ENCODE results near the gene MAP3K6. TPM values are rescaled to one million over a fixed set of nuclear protein-coding genes. Genes with fewer than 3 reads are reported as not detected.

MAP3K6 gene
- total RNA-seq, 1 donor from 2014 or later, result 1.1 TPM

DNA sequence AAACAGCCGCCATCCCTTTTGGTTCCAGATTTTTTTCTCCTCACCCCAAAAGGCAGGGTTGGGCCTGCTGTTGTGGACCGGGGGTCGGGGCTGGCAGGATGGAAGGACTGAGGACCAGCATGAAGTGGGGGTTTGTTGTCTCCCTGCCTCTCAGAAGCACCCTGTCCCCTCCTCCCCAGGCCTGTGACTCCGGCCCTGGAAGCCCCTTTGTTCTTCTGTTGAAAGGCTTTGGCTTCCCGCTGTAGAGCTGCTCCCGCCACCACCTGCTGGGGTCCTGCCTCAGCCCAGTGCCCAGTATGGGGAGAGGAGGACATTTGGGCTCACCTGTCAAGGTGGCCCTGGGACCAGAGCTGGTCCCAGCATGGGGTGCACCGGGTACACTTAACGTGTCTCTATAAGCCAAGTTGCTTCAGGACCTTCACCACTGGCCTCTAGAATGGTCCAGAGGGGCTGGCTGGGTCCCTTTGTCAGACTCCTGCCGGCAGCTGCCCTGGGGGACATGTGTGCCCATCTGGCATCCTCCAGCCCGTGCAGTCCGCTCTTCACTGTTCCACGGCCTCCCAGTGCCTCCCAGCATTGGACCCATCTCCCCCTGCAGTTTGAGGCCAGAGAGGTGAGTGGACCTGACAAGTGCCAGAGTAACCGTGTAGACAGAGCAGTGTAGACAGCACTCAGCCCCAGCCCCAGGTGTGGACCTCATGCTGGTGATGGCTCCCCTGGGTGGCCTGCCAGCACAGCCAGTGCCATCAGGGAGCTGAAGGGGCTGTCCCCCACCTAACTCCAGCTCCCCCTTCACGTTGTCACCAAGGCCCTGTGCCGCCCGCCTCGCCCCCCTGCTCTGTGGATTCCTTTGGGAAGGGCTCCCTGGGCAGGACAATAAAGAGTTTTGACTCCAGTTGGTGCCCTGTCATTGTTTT lies 31.0 kb downstream of the MAP3K6 start:
- peaks cover 5% of the 10 kb centered on the region for H3K36me3 Mint-ChIP-seq (ENCODE audit: insufficient read depth)
- no peaks in the 10 kb centered on the region for H3K4me1 Mint-ChIP-seq (ENCODE audit: low read depth)
- no peaks in the 10 kb centered on the region for H3K27me3 Mint-ChIP-seq
- no peak overlapping the region for H3K27ac Mint-ChIP-seq
- DNase-seq (ENCODE audit: low spot score, unreplicated experiment), result no peak
- TF ChIP-seq, protein P1, sequence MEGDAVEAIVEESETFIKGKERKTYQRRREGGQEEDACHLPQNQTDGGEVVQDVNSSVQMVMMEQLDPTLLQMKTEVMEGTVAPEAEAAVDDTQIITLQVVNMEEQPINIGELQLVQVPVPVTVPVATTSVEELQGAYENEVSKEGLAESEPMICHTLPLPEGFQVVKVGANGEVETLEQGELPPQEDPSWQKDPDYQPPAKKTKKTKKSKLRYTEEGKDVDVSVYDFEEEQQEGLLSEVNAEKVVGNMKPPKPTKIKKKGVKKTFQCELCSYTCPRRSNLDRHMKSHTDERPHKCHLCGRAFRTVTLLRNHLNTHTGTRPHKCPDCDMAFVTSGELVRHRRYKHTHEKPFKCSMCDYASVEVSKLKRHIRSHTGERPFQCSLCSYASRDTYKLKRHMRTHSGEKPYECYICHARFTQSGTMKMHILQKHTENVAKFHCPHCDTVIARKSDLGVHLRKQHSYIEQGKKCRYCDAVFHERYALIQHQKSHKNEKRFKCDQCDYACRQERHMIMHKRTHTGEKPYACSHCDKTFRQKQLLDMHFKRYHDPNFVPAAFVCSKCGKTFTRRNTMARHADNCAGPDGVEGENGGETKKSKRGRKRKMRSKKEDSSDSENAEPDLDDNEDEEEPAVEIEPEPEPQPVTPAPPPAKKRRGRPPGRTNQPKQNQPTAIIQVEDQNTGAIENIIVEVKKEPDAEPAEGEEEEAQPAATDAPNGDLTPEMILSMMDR (IDR thresholded peaks at IDR 0.05; ENCODE audit: unreplicated experiment), result no peak
- H3K4me3 Mint-ChIP-seq (ENCODE audit: low read depth), result no peak overlapping the region
- H3K9me3 Mint-ChIP-seq (ENCODE audit: low read depth), result no peaks in the 10 kb centered on the region

DNA sequence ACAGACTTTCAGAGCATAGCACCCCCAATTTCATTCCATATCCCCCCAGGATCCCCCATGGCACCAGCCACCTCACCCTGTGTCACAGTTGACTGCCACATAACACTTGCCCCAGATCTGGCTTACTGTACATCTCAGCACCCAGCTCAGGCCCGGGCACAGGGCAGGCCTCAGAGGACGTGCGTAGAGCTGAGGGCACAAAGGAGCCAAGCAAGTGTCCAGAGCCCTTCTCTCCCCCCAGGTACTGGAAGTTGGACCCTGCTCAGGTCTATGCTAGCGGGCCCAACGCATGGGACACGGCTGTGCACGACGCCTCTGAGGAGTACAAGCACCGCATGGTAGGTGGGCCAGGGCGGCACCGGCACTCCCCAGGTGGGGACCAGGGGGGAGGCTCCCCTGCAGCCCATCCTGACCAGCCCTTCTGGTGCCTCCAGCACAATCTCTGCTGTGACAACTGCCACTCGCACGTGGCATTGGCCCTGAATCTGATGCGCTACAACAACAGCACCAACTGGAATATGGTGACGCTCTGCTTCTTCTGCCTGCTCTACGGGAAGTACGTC lies 33.0 kb downstream of the MAP3K6 start:
- H3K9me3 Mint-ChIP-seq (ENCODE audit: low read depth), result no peaks in the 10 kb centered on the region
- H3K4me1 Mint-ChIP-seq (ENCODE audit: low read depth), result no peaks in the 10 kb centered on the region
- H3K27me3 Mint-ChIP-seq, result no peaks in the 10 kb centered on the region
- TF ChIP-seq, protein P1 (IDR thresholded peaks at IDR 0.05; ENCODE audit: unreplicated experiment), result no peak
- peaks cover 1% of the 10 kb centered on the region for H3K36me3 Mint-ChIP-seq (ENCODE audit: insufficient read depth)
- no peak overlapping the region for H3K4me3 Mint-ChIP-seq (ENCODE audit: low read depth)
- DNase-seq (ENCODE audit: low spot score, unreplicated experiment), result no peak
- no peak overlapping the region for H3K27ac Mint-ChIP-seq

GRCh38 chr1:27332536-27333281 lies 34.1 kb downstream of the MAP3K6 start:
- Mint-ChIP-seq H3K9me3 (ENCODE audit: low read depth) (no peaks in the 10 kb centered on the region), H3K27ac (peak overlapping the region; percentile 13), H3K27me3 (no peaks in the 10 kb centered on the region), H3K36me3 (ENCODE audit: insufficient read depth) (peaks cover 4% of the 10 kb centered on the region), H3K4me3 (ENCODE audit: low read depth) (no peak overlapping the region), H3K4me1 (ENCODE audit: low read depth) (no peaks in the 10 kb centered on the region)
- DNase-seq (ENCODE audit: low spot score, unreplicated experiment), result peak; percentile 45
- TF ChIP-seq, protein P1 (IDR thresholded peaks at IDR 0.05; ENCODE audit: unreplicated experiment), result peak; percentile 77

GRCh38 chr1:27331922-27332321 lies 34.8 kb downstream of the MAP3K6 start:
- Mint-ChIP-seq H3K9me3 (ENCODE audit: low read depth) (no peaks in the 10 kb centered on the region), H3K36me3 (ENCODE audit: insufficient read depth) (peaks cover 4% of the 10 kb centered on the region), H3K27me3 (no peaks in the 10 kb centered on the region), H3K4me1 (ENCODE audit: low read depth) (no peaks in the 10 kb centered on the region), H3K27ac (no peak overlapping the region), H3K4me3 (ENCODE audit: low read depth) (no peak overlapping the region)
- DNase-seq (ENCODE audit: low spot score, unreplicated experiment), result no peak
- TF ChIP-seq, protein P1 (IDR thresholded peaks at IDR 0.05; ENCODE audit: unreplicated experiment), result no peak

DNA sequence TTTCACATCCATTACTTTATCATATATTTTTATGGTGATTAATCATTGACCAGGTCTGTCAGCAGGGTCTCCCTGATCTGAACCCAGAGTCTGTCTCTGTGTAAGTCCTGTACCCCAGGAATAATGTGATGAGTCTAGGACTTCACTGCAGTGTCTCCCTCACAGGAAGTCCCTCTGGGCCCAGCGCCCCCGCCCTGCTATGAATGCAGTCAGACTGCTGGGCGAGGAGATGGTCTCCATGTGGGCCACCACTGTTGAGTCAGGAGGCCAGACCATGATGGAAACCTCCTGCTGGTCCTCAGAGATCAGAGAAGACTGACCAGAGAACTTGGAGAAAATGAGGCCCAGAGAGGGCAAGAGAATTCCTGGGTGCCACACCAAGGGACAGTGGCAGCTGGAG lies 35.3 kb downstream of the MAP3K6 start:
- DNase-seq (ENCODE audit: low spot score, unreplicated experiment), result no peak
- Mint-ChIP-seq H3K36me3 (ENCODE audit: insufficient read depth) (peaks cover 2% of the 10 kb centered on the region), H3K9me3 (ENCODE audit: low read depth) (no peaks in the 10 kb centered on the region), H3K4me3 (ENCODE audit: low read depth) (no peak overlapping the region), H3K27ac (no peak overlapping the region), H3K4me1 (ENCODE audit: low read depth) (no peaks in the 10 kb centered on the region), H3K27me3 (no peaks in the 10 kb centered on the region)
- TF ChIP-seq, protein P1 (IDR thresholded peaks at IDR 0.05; ENCODE audit: unreplicated experiment), result no peak
